Liver (tissue), 3 donors: ENCODE measurements around the gene IL17REL.

Experiments
- ATF3 ChIP-seq: IDR thresholded peaks from 2 replicates; pipeline ENCODE4 v1.6.1; 2016; ENCODE audit warnings: antibody characterized with exemption
- EGR1 ChIP-seq, 2 donors: IDR thresholded peaks; 2 replicates each; pipeline ENCODE4 v1.6.1; 2016 to 2018; ENCODE audit warnings: antibody characterized with exemption in 2 of 2, low read depth in 2 of 2
- FOXA1 ChIP-seq: IDR thresholded peaks from 2 replicates; pipeline ENCODE4 v1.6.1; 2016; ENCODE audit warnings: antibody characterized with exemption
- GABPA ChIP-seq, 2 donors: IDR thresholded peaks in 1 of 2; conservative IDR thresholded peaks in 1 of 2; 2 replicates each; pipeline ENCODE4 v1.6.1; 2016; ENCODE audit warnings: antibody characterized with exemption in 2 of 2, mild to moderate bottlenecking in 1 of 2, moderate library complexity in 1 of 2
- HNF4A ChIP-seq, 2 donors: conservative IDR thresholded peaks; 2 replicates each; pipeline ENCODE4 v1.6.1; 2016; ENCODE audit warnings: antibody characterized with exemption in 2 of 2, mild to moderate bottlenecking in 2 of 2
- JUND ChIP-seq, 2 donors: IDR thresholded peaks; 2 replicates each; pipeline ENCODE4 v1.6.1; 2016; ENCODE audit warnings: antibody characterized with exemption in 2 of 2
- RAD21 ChIP-seq, 2 donors: IDR thresholded peaks; 2 replicates each; pipeline ENCODE4 v1.6.1; 2016; ENCODE audit warnings: antibody characterized with exemption in 2 of 2, mild to moderate bottlenecking in 2 of 2
- RXRA ChIP-seq, 2 donors: IDR thresholded peaks; 2 replicates each; pipeline ENCODE4 v1.6.1; 2017 to 2018; ENCODE audit warnings: antibody characterized with exemption in 2 of 2, mild to moderate bottlenecking in 1 of 2
- TAF1 ChIP-seq: conservative IDR thresholded peaks from 2 replicates; pipeline ENCODE4 v1.6.1; 2016; ENCODE audit warnings: antibody characterized with exemption, mild to moderate bottlenecking
- YY1 ChIP-seq: IDR thresholded peaks from 2 replicates; pipeline ENCODE4 v1.6.1; 2016; ENCODE audit warnings: antibody characterized with exemption, mild to moderate bottlenecking
- ZBTB33 ChIP-seq: IDR thresholded peaks from 2 replicates; pipeline ENCODE4 v1.6.1; 2016; ENCODE audit warnings: antibody characterized with exemption
- TF ChIP-seq, protein P1 (sequence below): fragments of 150-350 bp; IDR thresholded peaks from 2 replicates; pipeline ENCODE4 v1.5.1; 2017; ENCODE audit warnings: improper control_type of control experiment, low read depth, low read length; ENCODE audit not compliant: missing input control
- TF ChIP-seq, protein P2 (sequence below): IDR thresholded peaks from 2 replicates; pipeline ENCODE4 v1.6.1; 2016; ENCODE audit warnings: antibody characterized with exemption
- TF ChIP-seq, protein P3 (sequence below): IDR thresholded peaks from 2 replicates; pipeline ENCODE4 v1.6.1; 2016; ENCODE audit warnings: antibody characterized with exemption, mild to moderate bottlenecking
- donor health status: healthy.
- donor health status: healthy.

DNA sequence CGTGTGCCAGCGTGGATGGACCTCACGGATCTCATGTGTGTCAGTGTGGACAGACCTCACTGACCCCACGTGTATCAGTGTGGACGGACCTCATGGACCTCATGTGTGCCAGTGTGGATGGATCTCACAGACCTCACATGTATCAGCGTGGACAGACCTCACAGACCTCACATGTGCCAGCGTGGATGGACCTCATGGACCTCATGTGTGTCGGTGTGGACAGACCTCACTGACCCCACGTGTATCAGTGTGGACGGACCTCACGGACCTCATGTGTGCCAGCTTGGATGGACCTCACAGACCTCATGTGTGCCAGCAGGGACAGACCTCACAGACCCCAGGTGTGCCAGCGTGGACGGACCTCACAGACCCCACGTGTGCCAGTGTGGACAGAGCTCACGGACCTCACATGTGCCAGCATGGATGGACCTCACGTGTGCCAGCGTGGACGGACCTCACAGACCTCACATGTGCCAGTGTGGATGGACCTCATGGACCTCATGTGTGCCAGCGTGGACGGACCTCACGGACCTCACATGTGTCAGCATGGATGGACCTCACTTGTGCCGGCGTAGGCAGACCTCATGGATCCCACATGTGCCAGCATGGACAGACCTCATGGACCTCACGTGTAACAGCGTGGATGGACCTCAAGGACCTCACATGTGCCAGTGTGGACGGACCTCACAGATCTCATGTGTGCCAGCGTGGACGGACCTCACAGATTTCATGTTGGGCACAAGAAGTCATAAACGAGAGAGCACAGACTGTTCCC is 27.3 kb upstream of the IL17REL start:
- TF ChIP-seq, protein P1, sequence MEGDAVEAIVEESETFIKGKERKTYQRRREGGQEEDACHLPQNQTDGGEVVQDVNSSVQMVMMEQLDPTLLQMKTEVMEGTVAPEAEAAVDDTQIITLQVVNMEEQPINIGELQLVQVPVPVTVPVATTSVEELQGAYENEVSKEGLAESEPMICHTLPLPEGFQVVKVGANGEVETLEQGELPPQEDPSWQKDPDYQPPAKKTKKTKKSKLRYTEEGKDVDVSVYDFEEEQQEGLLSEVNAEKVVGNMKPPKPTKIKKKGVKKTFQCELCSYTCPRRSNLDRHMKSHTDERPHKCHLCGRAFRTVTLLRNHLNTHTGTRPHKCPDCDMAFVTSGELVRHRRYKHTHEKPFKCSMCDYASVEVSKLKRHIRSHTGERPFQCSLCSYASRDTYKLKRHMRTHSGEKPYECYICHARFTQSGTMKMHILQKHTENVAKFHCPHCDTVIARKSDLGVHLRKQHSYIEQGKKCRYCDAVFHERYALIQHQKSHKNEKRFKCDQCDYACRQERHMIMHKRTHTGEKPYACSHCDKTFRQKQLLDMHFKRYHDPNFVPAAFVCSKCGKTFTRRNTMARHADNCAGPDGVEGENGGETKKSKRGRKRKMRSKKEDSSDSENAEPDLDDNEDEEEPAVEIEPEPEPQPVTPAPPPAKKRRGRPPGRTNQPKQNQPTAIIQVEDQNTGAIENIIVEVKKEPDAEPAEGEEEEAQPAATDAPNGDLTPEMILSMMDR: no peak
- TF ChIP-seq YY1 (no peak), TAF1 (no peak), GABPA (IDR thresholded peaks at IDR 0.05 in 1 of 2, conservative IDR thresholded peaks at IDR 0.05 in 1 of 2) (no peak), HNF4A (conservative IDR thresholded peaks at IDR 0.05) (no peak), RXRA (IDR thresholded peaks at IDR 0.05) (no peak), RAD21 (IDR thresholded peaks at IDR 0.05) (no peak), ATF3 (no peak), FOXA1 (no peak), ZBTB33 (no peak), JUND (IDR thresholded peaks at IDR 0.05) (no peak), EGR1 (IDR thresholded peaks at IDR 0.05; ENCODE audit: low read depth in 2 of 2) (no peak)
- TF ChIP-seq, protein P2, sequence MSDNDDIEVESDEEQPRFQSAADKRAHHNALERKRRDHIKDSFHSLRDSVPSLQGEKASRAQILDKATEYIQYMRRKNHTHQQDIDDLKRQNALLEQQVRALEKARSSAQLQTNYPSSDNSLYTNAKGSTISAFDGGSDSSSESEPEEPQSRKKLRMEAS: no peak
- TF ChIP-seq, protein P3, sequence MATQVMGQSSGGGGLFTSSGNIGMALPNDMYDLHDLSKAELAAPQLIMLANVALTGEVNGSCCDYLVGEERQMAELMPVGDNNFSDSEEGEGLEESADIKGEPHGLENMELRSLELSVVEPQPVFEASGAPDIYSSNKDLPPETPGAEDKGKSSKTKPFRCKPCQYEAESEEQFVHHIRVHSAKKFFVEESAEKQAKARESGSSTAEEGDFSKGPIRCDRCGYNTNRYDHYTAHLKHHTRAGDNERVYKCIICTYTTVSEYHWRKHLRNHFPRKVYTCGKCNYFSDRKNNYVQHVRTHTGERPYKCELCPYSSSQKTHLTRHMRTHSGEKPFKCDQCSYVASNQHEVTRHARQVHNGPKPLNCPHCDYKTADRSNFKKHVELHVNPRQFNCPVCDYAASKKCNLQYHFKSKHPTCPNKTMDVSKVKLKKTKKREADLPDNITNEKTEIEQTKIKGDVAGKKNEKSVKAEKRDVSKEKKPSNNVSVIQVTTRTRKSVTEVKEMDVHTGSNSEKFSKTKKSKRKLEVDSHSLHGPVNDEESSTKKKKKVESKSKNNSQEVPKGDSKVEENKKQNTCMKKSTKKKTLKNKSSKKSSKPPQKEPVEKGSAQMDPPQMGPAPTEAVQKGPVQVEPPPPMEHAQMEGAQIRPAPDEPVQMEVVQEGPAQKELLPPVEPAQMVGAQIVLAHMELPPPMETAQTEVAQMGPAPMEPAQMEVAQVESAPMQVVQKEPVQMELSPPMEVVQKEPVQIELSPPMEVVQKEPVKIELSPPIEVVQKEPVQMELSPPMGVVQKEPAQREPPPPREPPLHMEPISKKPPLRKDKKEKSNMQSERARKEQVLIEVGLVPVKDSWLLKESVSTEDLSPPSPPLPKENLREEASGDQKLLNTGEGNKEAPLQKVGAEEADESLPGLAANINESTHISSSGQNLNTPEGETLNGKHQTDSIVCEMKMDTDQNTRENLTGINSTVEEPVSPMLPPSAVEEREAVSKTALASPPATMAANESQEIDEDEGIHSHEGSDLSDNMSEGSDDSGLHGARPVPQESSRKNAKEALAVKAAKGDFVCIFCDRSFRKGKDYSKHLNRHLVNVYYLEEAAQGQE: no peak
